Smooth muscle cell (in vitro differentiated cells): Measurements from ENCODE around the gene PAFAH2. TPM values are rescaled to one million over a fixed set of nuclear protein-coding genes. Genes with fewer than 3 reads are reported as not detected.
"Not testable (repeated sequence)": the region's sequence is repeated elsewhere in the genome, so short reads cannot be mapped to it uniquely, and the experiment has no call there.

Experiments used
- DNase-seq: peaks from one replicate; lab custom pipeline; 2025; ENCODE audit not compliant: unreplicated experiment; lab: John Stamatoyannopoulos, UW
- H2AFZ ChIP-seq: fragments of 200-600 bp; sonication (generic); 2 replicates; pipeline ENCODE4 v1.6.0; 2016; ENCODE audit warnings: antibody characterized with exemption, low read depth, mild to moderate bottlenecking
- H3F3A ChIP-seq: fragments of 200-600 bp; sonication (generic); 2 replicates; pipeline ENCODE4 v1.6.0; 2017; ENCODE audit warnings: antibody characterized with exemption, low read depth
- H3K27ac ChIP-seq: fragments of 200-600 bp; sonication (generic); 2 replicates; pipeline ENCODE4 v1.5.1; 2016; ENCODE audit warnings: low read depth, mild to moderate bottlenecking
- H3K27me3 ChIP-seq: fragments of 200-600 bp; sonication (generic); 2 replicates; pipeline ENCODE4 v1.6.1; 2016; ENCODE audit warnings: low read depth, mild to moderate bottlenecking
- H3K36me3 ChIP-seq: fragments of 200-600 bp; sonication (generic); 2 replicates; pipeline ENCODE4 v1.5.1; 2016; ENCODE audit warnings: low read depth
- H3K4me1 ChIP-seq: fragments of 200-600 bp; sonication (generic); 2 replicates; pipeline ENCODE4 v1.5.1; 2016; ENCODE audit warnings: low read depth
- H3K4me2 ChIP-seq: fragments of 200-600 bp; sonication (generic); 2 replicates; pipeline ENCODE4 v1.6.0; 2016; ENCODE audit warnings: mild to moderate bottlenecking
- H3K4me3 ChIP-seq: fragments of 200-600 bp; sonication (generic); 2 replicates; pipeline ENCODE4 v1.5.1; 2016; ENCODE audit warnings: mild to moderate bottlenecking
- H3K79me2 ChIP-seq: fragments of 200-600 bp; sonication (generic); 2 replicates; pipeline ENCODE4 v1.6.0; 2016; ENCODE audit warnings: low read depth, mild to moderate bottlenecking
- H3K9ac ChIP-seq: fragments of 200-600 bp; sonication (generic); 2 replicates; pipeline ENCODE4 v1.6.0; 2016; ENCODE audit warnings: low read depth
- H3K9me3 ChIP-seq: fragments of 200-600 bp; sonication (generic); replicated peaks from 2 replicates; pipeline ENCODE4 v1.5.1; 2016; ENCODE audit warnings: low read depth
- H4K20me1 ChIP-seq: fragments of 200-600 bp; sonication (generic); 2 replicates; pipeline ENCODE4 v1.6.0; 2016; ENCODE audit warnings: low read depth
- CTCF ChIP-seq: fragments of 200-600 bp; sonication (generic); IDR thresholded peaks from 2 replicates; pipeline ENCODE4 v1.5.1; 2017; ENCODE audit warnings: borderline replicate concordance, mild to moderate bottlenecking, antibody characterized with exemption; ENCODE audit not compliant: insufficient read depth, poor library complexity, severe bottlenecking
- WGBS: methylation state at CpG from one replicate; pipeline ENCODE4 v1.1.7; 2016; ENCODE audit warnings: low lambda C conversion rate; 5-methylcytosine and 5-hydroxymethylcytosine counted together
- polyA plus RNA-seq: library from polyadenylated mRNA; unstranded; fragments of >200 nt; fragmentation: Nextera tagmentation; extraction: Ambion mirVana; gene quantifications from 2 replicates; pipeline ENCODE4 v1.2.1, GENCODE V29; 2016
- total RNA-seq: library from RNA; depleted of rRNA; stranded (reverse); fragments of >200 nt; gene quantifications from 2 replicates; pipeline ENCODE4 v1.2.3, GENCODE V29; 2014

PAFAH2 gene
- total and polyA plus RNA-seq, 2 experiments from 2014 or later = 9.4 to 9.6 TPM

- 66% methylated on average over 13 of the region's 13 CpGs for WGBS
- Histone ChIP-seq H3K4me2 (peak overlapping the region; percentile 47), H3K9ac (no peak overlapping the region), H3K36me3 (no peaks in the 10 kb centered on the region), H3K79me2 (no peaks in the 10 kb centered on the region), H3F3A (no peaks in the 10 kb centered on the region), H3K9me3 (no peaks in the 10 kb centered on the region), H4K20me1 (no peaks in the 10 kb centered on the region), H3K27ac (no peak overlapping the region), H3K4me1 (no peaks in the 10 kb centered on the region), H2AFZ (peak overlapping the region; percentile 63), H3K27me3 (no peaks in the 10 kb centered on the region), H3K4me3 (no peak overlapping the region)
- no peak for TF ChIP-seq CTCF
- no peak for DNase-seq
Measured at GRCh38 chr1:25933479-25934365, 64.1 kb downstream of the PAFAH2 start.

GRCh38 chr1:25932811-25933400 lies 65.0 kb downstream of the PAFAH2 start:
- H3K9me3 ChIP-seq, H3K9ac ChIP-seq, H3K27me3 ChIP-seq, H3K79me2 ChIP-seq, H3K4me3 ChIP-seq, H3K27ac ChIP-seq, H4K20me1 ChIP-seq, H3K4me1 ChIP-seq, DNase-seq, H3K36me3 ChIP-seq, H3F3A ChIP-seq: not testable (repeated sequence)
- H2AFZ ChIP-seq = peak overlapping the region; percentile 63
- peak overlapping the region; percentile 47 for H3K4me2 ChIP-seq
- WGBS = 90% methylated on average over 12 of the region's 12 CpGs

GRCh38 chr1:25932321-25932720 lies 65.5 kb downstream of the PAFAH2 start:
- no peaks in the 10 kb centered on the region for H3K79me2 ChIP-seq
- no peak overlapping the region for H3K9ac ChIP-seq
- H3K36me3 ChIP-seq = no peaks in the 10 kb centered on the region
- H3K27ac ChIP-seq = no peak overlapping the region
- no peaks in the 10 kb centered on the region for H3F3A ChIP-seq
- H3K4me1 ChIP-seq = peaks cover 5% of the 10 kb centered on the region
- no peak for TF ChIP-seq CTCF
- no peaks in the 10 kb centered on the region for H3K9me3 ChIP-seq
- DNase-seq = no peak
- H3K4me3 ChIP-seq = no peak overlapping the region
- no peak overlapping the region for H3K4me2 ChIP-seq
- no peak overlapping the region for H2AFZ ChIP-seq
- H4K20me1 ChIP-seq = no peaks in the 10 kb centered on the region
- H3K27me3 ChIP-seq = no peaks in the 10 kb centered on the region
- WGBS = 91% methylated on average over 5 of the region's 5 CpGs

- Histone ChIP-seq H3F3A (no peaks in the 10 kb centered on the region), H4K20me1 (no peaks in the 10 kb centered on the region), H3K4me3 (no peak overlapping the region), H3K4me2 (no peak overlapping the region), H3K9ac (no peak overlapping the region), H3K9me3 (no peaks in the 10 kb centered on the region), H3K36me3 (no peaks in the 10 kb centered on the region), H3K79me2 (no peaks in the 10 kb centered on the region), H3K4me1 (peaks cover 13% of the 10 kb centered on the region), H3K27me3 (no peaks in the 10 kb centered on the region), H2AFZ (no peak overlapping the region), H3K27ac (no peak overlapping the region)
- no peak for TF ChIP-seq CTCF
- WGBS = 82% methylated on average over 7 of the region's 7 CpGs
- DNase-seq = no peak
Measured at GRCh38 chr1:25929016-25929415, 68.8 kb downstream of the PAFAH2 start.
